Activated effector memory CD4-positive, alpha-beta T cell treated with anti-CD3 and anti-CD28 coated beads, Interleukin-2, amount 50 U/mL, for 16 hours (primary cell): ENCODE data around the gene MAP7.
"Not testable (repeated sequence)": the region's sequence is repeated elsewhere in the genome, so short reads cannot be mapped to it uniquely, and the experiment has no call there.

Experiments
- DNase-seq: peaks from one replicate; pipeline ENCODE4 v3.0.0-alpha.2; 2020

The MAP7 gene

DNA sequence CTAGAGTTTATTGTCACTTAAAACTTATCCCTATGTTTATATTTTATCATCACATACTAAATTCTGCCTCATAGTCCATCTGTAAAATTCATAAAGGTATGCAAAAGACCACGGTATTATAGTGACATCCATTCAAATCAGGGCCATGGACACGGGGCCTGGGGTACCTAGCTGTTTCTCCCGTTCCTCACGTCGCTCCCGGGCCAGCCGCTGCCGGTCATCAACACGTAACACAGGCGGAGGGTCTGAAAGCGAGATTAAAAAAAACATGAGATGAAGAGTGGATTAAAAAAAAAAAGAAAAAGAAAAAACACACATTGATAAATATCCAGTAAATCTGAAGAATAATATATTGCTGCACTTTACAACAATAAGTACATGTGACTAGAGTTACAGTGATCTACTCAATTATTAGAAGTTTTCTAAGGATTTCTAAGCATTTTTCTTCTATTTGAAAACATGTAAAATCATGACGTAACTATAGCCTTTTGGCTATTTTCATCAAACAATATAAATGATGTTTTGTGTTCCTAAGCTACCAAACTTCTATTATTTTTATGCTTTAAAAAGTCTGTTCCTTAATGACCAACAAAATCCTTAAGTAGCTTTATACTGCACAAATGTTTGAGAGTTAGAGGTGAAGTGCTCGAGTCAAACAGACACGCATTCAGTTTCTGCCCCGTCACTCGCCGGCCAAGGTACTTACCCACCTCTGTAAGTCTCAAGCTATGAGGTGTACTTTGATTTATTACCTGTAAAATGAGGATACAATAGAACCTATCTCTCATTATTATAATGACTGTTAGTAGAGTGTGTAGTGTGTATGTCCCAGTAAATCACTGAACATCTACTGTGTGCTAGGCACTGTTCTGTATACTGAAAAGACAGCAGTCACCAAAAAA lies 138.5 kb downstream of the MAP7 start:
- DNase-seq, result no peak

DNA sequence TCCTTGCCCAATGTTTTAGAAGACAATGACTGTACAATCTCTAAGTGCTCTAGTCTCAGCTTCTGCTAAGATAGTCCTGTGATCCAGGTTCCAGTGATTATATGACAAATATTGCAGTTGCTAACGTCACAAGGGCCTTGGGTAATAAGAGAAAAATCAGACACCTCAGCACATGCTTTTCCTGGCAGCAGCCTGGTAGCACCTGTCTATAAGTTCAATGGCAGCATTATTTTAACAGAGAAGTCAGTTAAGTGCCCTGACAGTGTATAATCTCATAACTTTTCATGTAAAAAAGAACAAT lies 139.2 kb downstream of the MAP7 start:
- no peak for DNase-seq

DNA sequence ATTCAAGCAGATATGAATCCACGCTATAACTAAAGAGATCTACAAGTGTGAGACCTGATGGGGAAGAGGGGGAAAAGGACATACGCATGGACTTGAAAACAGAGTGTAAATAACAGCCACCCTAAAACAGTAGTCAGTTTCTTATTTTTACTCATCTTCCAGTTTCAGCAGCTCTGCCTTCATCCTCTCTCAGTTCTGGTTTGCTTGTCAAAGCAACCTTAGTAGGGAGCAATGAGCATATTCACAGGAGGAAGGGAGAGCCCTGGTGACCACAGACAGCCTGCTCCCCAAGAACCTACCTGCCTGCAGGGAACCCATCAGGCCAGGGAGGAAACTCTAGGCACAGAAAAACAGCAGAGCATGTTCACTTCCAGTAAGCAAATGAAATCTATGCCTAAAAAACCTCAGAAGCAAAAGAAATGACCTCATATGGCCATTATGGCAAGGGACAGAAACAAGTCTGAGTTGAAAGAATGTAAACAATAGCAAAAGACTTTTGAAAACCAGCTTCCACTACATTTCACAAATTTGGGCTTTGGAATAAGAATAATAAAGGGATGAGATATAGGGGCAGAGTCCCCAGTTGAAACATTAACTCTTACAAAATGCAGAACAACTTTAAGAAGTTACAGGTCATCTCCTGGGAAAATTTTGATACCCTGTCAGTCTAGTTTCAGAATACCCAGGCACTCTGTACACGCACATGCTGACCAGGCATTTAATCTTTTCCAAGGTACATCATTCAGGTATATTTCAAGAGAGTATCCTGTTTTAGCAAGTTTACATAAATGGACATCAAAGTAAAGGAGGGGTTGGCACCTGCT lies 139.8 kb downstream of the MAP7 start:
- DNase-seq, result no peak

DNA sequence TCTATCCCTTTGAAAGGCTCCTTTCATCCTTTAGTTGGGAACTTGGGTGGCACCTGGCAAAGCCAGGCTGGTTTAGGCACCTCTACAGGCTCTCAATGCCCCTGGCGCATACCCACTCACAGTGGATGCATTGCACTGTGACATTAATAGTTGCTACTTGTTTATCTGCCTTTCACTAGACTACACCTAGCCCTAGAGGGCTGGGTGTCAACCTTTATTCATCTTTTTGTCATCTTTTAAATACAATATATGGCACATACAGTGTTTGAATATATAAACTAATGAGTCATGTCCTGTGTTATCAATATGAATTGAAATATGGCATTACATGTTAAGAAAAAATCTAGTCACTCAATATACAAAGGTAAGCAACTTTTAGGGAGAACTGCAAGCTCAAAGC lies 140.6 kb downstream of the MAP7 start:
- DNase-seq, result no peak

DNA sequence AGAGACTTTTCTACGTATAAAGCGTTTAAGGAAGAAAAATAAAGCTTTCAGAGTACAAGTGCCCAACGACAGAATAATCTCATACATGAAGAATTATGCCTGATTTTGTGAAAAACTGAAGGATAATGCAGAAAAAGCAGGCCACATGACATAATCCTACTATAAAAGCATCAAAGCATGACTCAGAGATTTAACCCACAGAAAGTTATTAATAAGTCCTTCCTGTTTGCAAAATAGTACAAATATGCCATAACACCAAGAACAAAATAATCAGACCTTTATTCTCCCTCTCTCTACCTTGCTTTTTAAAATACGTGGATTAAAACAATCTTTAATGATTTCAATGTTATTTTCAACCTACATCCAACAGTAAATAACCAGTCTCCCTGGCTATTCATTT lies 142.0 kb downstream of the MAP7 start:
- no peak for DNase-seq

DNA sequence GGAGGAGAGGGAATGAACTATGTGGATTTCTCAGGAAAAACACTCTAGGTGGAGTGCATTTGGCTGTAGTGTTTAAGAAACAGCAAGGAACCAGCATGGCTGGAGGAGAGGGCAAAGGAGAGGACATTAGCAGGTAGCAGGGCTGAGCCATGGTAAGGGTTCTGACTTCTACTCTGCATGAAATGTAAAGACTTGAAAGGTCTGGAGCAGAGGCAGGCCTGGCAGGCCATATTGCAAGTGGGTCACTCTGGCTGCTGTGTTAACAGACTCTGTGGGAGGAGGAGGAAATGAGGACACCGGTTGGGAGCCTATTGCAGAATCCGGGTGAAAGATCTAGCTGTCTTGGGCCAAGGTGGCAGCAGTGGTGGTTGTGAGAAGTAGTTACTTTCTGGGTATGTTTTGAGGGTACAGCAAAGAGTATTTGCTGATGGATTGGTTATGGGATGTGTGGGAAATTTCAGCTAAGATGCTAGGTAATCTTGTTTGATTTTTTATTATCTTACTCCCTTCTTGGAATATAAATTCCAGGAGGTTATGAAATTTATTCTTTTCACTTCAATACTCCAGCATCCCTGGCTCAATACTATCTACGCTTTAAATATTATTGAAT lies 144.7 kb downstream of the MAP7 start:
- no peak for DNase-seq

DNA sequence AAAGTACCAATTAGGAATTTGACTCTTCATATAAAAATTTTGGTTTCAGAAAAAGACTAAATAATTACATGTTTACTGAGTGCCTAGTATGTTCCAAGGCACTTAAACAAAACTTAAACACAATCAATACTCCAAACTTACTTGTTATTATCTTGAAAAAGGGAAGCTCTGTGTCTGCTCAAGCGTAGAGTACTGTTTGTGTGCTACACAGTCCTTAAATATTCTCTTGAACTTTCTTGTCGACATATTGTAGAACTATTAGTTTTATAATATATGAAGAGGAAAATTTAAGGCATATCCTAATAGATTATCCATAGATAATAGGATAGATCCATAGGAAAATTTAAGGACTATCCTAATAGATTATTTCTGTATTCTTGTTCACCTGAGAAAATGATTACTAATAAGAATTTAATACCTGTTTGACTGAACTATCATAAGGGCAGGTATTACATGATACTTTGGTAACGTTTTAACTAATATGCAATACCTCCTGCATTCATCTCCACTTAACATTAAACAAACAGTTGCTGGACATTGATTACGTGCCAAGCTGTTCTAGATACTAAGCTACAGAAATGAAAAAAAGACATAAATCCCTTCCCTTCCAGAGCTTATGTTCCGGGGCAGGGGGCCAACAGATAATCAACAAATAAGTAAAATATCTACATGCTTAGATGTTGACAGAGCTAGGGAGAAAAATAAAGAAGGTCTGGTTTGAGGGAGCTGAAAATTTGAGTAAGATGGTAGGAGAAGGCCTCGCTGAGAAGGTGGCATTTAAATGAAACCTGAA lies 145.4 kb downstream of the MAP7 start:
- no peak for DNase-seq

DNA sequence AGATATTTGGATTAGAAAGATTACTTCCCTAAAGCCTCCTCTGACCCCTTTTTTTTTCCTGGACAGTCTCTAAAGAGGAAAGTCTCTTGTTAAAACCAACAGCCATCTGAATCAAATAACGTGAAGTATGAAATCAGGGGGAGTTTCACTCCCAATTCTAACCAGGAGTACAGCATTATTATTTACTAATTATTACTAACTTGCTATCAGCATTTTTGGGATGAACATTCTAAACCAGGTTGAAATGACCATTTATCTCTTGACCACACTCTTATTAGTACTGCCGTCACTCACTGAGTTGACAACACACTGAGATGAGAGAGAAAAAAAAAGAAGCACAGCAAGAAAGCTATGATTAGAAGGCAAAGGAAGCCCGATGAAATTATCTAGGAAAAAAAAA lies 146.2 kb downstream of the MAP7 start:
- DNase-seq, result no peak

DNA sequence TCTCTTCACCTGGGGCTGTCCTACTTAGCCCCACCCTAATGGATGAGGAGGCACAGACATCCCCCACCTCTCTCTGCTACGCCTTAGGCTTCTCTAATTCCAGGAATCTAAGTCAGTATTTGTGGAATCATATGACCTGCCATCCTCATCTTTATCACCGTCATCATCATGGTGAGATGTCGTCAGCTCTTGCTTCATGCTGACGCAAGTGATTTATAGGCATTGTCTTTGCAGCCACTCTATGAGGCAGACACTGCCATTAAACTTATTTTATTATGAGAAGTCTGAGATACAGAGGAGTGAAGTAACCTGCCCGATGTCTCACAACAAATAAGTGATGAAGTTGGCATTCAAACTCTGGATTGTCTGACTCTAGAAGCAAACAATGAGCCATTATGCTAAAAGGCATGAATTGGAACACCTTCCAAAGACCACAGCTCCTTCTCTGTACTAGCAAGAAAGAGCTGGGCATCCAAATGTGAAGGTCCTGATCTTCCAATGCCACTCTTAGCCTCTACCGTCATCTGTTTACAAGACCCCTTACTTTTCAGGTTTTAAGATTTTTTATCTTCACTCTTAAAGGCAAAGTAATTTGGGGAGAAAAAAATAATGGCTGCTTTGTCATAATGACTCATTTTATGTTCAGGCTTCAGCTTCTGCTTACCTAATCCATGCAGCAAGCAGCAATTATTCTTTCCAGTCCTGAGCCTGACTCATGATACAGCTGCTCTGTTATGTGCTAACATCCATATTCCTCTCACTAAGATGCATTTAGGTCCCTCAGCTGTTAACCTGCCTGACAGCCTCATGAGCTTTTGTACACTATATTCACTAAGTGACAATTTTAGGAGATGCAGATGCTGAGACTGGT lies 146.9 kb downstream of the MAP7 start:
- DNase-seq, result no peak

DNA sequence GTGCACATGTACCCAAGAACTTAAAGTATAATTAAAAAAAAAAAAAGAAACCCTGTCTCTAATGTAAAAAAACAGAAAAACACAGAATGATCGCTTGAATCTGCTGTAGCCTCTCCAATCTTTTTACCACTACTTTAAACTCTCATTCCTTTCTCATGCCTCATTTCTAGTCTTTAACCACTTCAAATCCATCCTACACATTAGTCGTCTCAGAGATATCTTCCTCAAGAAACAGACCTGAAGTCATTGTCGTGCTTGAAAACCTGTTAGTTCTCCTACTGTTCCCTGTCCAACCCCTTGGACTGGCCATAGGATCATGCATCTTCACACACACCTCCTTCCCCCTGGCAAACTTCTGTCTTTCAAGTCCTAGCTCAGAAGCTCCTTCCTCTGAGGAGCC lies 148.5 kb downstream of the MAP7 start:
- no peak for DNase-seq

DNA sequence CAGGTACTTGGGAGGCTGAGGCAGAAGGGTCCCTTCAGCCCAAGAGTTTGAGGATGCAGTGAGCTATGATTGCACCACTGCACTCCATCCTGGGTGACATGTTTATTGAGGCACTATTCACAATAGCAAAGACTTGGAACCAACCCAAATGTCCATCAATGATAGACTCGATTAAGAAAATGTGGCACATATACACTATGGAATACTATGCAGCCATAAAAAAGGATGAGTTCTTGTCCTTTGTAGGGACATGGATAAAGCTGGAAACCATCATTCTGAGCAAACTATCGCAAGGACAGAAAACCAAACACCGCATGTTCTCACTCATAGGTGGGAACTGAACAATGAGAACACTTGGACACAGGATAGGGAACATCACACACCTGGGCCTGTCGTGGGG lies 149.0 kb downstream of the MAP7 start:
- not testable (repeated sequence) for DNase-seq

DNA sequence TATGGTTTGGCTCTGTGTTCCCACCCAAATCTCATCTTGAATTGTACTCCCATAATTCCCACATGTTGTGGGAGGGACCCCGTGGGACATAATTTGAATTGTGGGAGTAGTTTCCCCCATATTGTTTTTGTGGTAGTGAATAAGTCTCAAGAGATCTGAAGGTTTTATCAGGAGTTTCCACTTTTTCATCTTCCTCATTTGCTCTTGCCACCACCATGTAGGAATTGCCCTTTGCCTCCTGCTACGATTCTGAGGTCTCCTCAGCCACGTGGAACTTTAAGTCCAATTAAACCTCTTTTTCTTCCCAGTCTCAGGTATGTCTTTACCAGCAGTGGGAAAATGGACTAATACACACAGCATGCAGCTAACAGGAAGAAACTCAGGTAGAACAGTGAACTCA lies 151.8 kb downstream of the MAP7 start:
- DNase-seq, result no peak

DNA sequence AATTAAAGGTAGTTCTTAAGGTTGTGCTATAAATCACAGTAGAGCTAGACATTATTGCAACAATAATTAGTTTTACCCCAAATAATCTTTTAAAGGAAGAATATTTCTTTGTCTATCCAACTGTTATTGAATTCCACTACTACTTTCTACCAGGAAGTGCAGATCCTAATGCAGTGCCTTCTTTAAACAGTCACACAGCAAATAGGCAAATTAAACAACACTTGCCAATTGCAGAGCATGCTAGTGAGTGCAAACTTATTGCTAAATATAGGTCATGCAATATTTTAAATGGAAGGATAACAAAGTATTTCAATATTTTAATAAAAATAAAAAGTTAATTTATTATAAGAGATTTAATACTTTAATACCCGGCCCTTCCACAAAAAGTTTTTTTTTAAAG lies 153.3 kb downstream of the MAP7 start:
- DNase-seq, result no peak

DNA sequence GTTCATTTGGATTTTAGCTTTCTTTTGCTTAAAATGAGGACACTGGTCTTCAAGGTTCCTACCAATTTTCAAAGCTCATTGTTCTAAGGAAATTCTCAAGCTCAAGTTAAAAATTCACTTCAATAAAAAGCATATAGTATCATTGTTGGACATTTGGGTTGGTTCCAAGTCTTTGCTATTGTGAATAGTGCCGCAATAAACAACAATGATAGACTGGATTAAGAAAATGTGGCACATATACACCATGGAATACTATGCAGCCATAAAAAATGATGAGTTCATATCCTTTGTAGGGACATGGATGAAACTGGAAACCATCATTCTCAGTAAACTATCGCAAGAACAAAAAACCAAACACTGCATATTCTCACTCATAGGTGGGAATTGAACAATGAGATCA lies 159.3 kb downstream of the MAP7 start:
- not testable (repeated sequence) for DNase-seq

DNA sequence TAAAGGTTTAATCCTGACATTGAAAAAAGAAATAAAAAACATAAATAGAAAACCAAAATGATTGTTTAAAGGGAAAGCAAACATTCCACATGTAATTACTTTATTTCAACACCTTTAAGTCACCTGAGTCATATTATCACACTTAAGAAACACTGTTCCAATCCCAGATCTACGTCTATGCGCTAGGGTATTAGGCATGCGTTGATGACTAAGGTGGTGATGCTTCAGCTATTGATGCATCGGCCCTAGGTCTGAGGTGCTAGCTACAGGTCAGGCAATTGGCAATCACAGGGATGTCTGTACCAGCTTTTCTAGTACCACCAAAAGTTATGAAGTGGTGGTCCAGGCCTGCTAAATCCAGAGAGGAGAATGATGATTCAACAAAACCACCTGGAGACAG lies 162.9 kb downstream of the MAP7 start:
- DNase-seq, result no peak

DNA sequence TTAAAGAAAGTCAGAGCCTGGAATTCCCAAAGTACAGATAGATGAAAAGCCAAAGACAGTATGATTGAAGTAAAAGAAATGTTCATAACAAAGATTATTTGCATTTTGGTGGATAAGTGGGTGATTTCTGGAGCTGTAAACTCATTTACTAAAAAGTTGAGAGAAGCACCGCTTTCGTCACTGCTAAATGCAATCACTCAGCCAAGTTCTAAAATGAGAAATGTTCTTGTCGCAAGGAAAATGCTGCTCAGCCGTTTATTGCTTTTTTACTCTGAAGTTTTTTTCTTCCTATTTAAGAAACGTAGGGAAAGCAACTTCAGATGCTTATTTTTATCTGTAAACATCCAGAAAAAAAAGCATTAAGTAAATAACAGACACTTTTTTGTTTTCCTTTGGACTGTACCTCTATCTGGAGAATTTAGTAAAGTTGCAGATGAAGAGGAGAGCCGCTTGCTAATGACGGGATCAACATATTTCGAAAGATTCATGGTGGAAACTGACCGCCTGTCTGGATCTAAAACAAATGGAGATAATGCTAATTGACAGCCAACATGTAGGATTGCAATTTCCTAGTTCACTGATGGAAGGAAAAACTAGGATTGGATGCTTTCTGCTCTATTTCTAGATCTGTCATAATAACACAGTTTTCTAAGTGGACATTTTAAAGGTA lies 166.8 kb downstream of the MAP7 start:
- DNase-seq, result no peak

DNA sequence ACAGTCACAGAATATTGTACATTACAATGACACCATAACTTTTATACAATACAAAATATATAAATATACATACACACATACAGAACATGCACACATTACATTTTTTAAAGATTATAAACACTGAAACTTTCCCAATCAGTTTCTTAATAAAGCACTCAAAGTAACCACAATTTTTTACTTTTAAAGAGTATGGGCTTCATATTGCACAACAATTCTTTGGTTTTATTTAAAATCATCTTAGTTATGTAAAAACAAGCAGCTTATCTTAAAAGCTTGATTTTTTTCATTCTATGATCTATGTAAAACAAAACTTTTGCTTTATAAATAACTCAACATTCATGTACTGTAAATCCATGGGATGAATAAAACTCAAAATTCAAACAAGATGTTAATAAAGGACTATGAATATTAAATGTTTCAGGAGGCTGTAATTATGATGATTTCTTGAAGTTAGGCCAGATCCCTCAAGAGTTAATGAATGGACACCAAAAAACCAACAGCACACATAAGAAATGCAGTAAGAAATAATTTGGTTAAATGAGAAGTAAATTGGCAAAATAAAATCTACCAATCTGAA lies 167.5 kb downstream of the MAP7 start:
- DNase-seq, result no peak

DNA sequence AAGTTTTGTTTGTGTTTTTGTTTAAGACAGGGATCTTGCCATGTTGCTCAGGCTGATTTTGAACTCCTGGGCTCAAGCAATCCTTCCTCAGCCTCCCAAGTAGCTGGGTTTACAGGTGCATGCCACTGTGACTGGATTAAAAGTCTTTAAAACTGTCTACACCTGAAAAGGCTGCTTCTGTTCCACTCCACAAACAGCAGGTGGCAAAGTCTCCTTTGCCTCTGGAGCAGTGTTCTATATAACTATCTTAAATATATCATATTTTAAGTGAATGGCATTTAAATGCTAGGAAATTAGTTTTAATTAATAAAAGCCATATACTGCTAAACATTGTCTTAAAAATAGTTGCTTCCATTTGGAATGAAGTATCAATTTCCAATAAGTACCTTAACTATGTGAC lies 171.3 kb downstream of the MAP7 start:
- DNase-seq, result no peak

DNA sequence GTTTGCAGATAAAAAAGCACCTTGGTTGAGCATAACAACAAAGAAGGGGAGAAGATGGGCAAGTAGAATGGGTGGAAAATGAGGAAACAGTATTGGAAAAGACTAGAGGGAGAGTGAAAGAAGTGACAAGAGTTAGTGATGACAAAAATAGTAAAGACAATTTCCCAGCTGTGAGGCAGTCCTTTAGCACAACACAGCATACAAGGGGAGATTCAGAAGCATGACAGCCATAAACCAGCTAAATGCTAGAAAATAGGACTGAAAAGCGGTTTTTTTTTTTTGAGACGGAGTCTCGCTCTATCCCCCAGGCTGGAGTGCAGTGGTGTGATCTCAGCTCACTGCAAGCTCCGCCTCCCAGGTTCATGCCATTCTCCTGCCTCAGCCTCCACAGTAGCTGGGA lies 174.4 kb downstream of the MAP7 start:
- not testable (repeated sequence) for DNase-seq

DNA sequence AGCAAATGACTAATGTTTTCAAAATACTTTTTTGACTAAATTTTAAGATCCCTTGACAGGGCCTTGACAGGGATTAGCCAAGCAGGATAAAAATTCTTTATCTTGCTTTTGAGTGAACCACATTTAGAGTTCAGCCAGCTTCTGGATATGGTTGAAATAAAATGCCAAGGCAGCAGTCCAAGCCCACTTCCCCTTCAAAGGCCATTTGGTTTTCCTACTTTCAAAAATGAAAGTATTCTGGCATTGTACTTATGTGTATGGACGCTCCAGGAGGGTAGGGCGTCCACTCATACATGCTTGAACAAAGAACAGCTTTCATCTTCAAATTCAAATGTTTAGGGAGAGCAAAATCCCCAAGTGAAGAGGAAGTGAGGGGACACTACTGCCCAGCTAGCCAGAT lies 178.3 kb downstream of the MAP7 start:
- no peak for DNase-seq
